Measurements from ENCODE around the gene CCND1. TPM values are rescaled to one million over a fixed set of nuclear protein-coding genes. Genes with fewer than 3 reads are reported as not detected.
A peak's percentile ranks its signal among the peaks of the same experiment; 100 is the strongest.

CCND1 gene
- total RNA-seq, 1 experiment from 2014 or later: 868 TPM

DNA sequence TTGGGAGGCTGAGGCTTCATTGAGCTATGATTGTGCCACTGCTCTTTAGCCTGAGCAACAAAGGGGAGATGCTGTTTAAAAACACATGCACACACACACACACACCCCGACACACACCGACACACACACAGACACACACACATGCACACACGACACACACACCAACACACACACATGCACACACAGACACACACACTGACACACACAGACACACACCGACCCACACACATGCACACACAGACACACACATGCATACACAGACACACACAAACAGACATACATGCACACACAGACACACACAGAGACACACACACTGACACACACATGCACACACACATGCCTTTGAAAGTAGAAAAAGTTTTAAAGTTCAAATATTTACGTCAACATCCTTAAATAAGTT is 39.7 kb downstream of the CCND1 start:
- ATAC-seq: no peak
- DNase-seq: no peak
- Histone ChIP-seq H4K20me1 (ENCODE audit: low read length) (no peaks in the 10 kb centered on the region), H3K36me3 (ENCODE audit: low read depth, low read length) (no peaks in the 10 kb centered on the region), H3K27ac (ENCODE audit: low read length) (no peak overlapping the region), H2AFZ (ENCODE audit: low read length) (no peak overlapping the region), H3K79me2 (ENCODE audit: low read length) (0 out of 2 replicates have a peak, but pooled peaks cover 3% of the 10 kb centered on the region), H3K9me2 (replicated peaks; ENCODE audit: low read length) (no peaks in the 10 kb centered on the region), H3K9me3 (ENCODE audit: low read length) (no peaks in the 10 kb centered on the region), H3K27me3 (ENCODE audit: low read length) (no peaks in the 10 kb centered on the region), H3F3A (ENCODE audit: low read length, unreplicated experiment) (peaks cover 4% of the 10 kb centered on the region), H3K4me3 (ENCODE audit: low read length) (no peak overlapping the region), H3K4me2 (ENCODE audit: low read length) (no peak overlapping the region), H3K9ac (ENCODE audit: low read length) (no peak overlapping the region), H3K4me1 (ENCODE audit: insufficient read depth, low read length) (peaks cover 20% of the 10 kb centered on the region)
- no peak for TF ChIP-seq EZH2 (IDR thresholded peaks at IDR 0.05; ENCODE audit: low read length, unreplicated experiment)
- no peak for TF ChIP-seq CTCF (conservative IDR thresholded peaks at IDR 0.05; ENCODE audit: low read depth, low read length)
- TF ChIP-seq EZH2phosphoT487 (IDR thresholded peaks at IDR 0.05; ENCODE audit: borderline replicate concordance, low read length): no peak
- BruUV-seq (replicated peaks): no TSS peak
- ChIA-PET POLR2A (ENCODE audit: unreplicated experiment) (no interaction called here), CTCF (interaction anchor here (0.7 kb wide), 1 partner anchor 1734 kb away, joined by 3 read pairs; no protein-coding TSS in a partner anchor)
- intact Hi-C loops (cut with micrococcal nuclease): no loop called here

DNA sequence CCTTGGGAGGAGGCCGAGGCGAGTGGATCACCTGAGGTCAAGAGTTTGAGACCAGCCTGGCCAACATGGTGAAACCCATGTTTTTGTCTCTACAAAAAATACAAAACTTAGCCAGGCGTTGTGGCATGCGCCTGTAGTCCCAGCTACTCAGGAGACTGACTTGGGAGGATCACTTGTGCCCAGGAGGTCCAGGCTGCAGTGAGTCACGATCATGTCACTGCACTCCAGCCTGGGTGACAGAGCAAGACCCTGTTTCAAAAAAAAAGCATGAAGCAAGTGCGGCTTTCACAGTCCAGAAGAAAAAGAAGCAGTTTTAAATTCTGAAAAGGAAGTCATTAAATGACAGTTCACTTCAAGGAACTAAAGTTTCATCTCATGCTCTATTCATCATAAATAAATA is 41.3 kb downstream of the CCND1 start:
- TF ChIP-seq EZH2phosphoT487 (IDR thresholded peaks at IDR 0.05; ENCODE audit: borderline replicate concordance, low read length) (no peak), EZH2 (IDR thresholded peaks at IDR 0.05; ENCODE audit: low read length, unreplicated experiment) (no peak)
- DNase-seq (peak; percentile 62), ATAC-seq (peak; percentile 52)
- Histone ChIP-seq H3K4me2 (ENCODE audit: low read length) (peak overlapping the region; percentile 37), H2AFZ (ENCODE audit: low read length) (peak overlapping the region; percentile 56; the same call in 1 of the 2 replicates), H3K9me3 (ENCODE audit: low read length) (no peaks in the 10 kb centered on the region), H3K9ac (ENCODE audit: low read length) (no peak overlapping the region), H3K27ac (ENCODE audit: low read length) (0 out of 2 replicates have a peak overlapping the region, but pooled peaks have one; percentile 10), H3K9me2 (replicated peaks; ENCODE audit: low read length) (no peaks in the 10 kb centered on the region), H3K79me2 (ENCODE audit: low read length) (no peaks in the 10 kb centered on the region), H3K36me3 (ENCODE audit: low read depth, low read length) (no peaks in the 10 kb centered on the region), H3F3A (ENCODE audit: low read length, unreplicated experiment) (peaks cover 4% of the 10 kb centered on the region), H3K4me1 (ENCODE audit: insufficient read depth, low read length) (peaks cover 14% of the 10 kb centered on the region), H4K20me1 (ENCODE audit: low read length) (no peaks in the 10 kb centered on the region), H3K27me3 (ENCODE audit: low read length) (no peaks in the 10 kb centered on the region), H3K4me3 (ENCODE audit: low read length) (no peak overlapping the region)
- ChIA-PET POLR2A (ENCODE audit: unreplicated experiment) (no interaction called here), CTCF (interaction anchor here (0.7 kb wide), 1 partner anchor 14 kb away, joined by 4 read pairs; no protein-coding TSS in a partner anchor)
- BruUV-seq (replicated peaks): no TSS peak
- intact Hi-C loops (cut with micrococcal nuclease): no loop called here

DNA sequence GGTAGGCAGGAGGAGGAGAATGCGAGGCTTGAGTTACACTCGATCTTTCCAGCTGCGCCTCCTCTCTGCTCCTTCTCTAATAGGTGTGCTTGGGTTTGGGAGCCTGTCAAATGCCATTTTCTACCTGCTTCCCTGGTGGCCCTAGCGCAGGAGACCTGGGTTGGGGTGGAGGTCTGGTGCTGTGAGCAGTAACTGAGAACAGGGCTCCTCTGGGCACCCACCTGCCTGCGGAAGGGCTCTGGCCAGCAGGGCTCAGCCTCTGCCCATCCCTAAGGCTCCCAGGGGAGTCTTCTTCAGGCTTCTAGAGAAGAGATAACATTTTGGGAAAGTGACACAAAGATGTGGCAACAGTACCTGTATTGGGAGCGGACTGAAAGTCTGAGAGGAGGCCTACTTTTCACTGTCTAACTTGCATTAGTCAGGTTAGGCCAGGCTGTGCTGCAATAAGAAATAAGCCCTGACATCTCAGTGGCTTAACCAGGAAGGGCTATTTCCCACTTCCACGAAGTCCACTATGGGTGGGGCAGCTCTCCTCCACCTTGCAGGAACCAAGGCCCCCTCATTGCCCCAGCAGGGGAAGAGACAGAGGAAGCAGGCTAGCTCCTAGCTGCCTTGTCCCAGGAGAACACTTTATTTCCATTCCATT is 41.8 kb downstream of the CCND1 start:
- DNase-seq (no peak), ATAC-seq (no peak)
- ChIA-PET CTCF (no interaction called here), POLR2A (ENCODE audit: unreplicated experiment) (no interaction called here)
- H3K27me3 ChIP-seq (ENCODE audit: low read length): no peaks in the 10 kb centered on the region
- peaks cover 14% of the 10 kb centered on the region for H3K4me1 ChIP-seq (ENCODE audit: insufficient read depth, low read length)
- intact Hi-C loops (cut with micrococcal nuclease): no loop called here
- no peaks in the 10 kb centered on the region for H3K9me2 ChIP-seq (replicated peaks; ENCODE audit: low read length)
- H3K9me3 ChIP-seq (ENCODE audit: low read length): no peaks in the 10 kb centered on the region
- H2AFZ ChIP-seq (ENCODE audit: low read length): peak overlapping the region; percentile 56; the same call in 1 of the 2 replicates
- peaks cover 4% of the 10 kb centered on the region for H3F3A ChIP-seq (ENCODE audit: low read length, unreplicated experiment)
- peak overlapping the region; percentile 37; the same call in 1 of the 2 replicates for H3K4me2 ChIP-seq (ENCODE audit: low read length)
- BruUV-seq (replicated peaks): no TSS peak
- no peaks in the 10 kb centered on the region for H3K36me3 ChIP-seq (ENCODE audit: low read depth, low read length)
- H3K9ac ChIP-seq (ENCODE audit: low read length): no peak overlapping the region
- H4K20me1 ChIP-seq (ENCODE audit: low read length): no peaks in the 10 kb centered on the region
- H3K27ac ChIP-seq (ENCODE audit: low read length): no peak overlapping the region
- TF ChIP-seq EZH2phosphoT487 (IDR thresholded peaks at IDR 0.05; ENCODE audit: borderline replicate concordance, low read length) (no peak), CTCF (conservative IDR thresholded peaks at IDR 0.05; ENCODE audit: low read depth, low read length) (no peak), EZH2 (IDR thresholded peaks at IDR 0.05; ENCODE audit: low read length, unreplicated experiment) (no peak)
- no peak overlapping the region for H3K4me3 ChIP-seq (ENCODE audit: low read length)
- no peaks in the 10 kb centered on the region for H3K79me2 ChIP-seq (ENCODE audit: low read length)

All from PC-3 (cell line).